Liver (tissue), 9 donors: Measurements from ENCODE around the gene TMEM19. TPM values are rescaled to one million over a fixed set of nuclear protein-coding genes. Genes with fewer than 3 reads are reported as not detected.

ENCODE experiments used
- DNase-seq: peaks from one replicate; pipeline ENCODE4 v3.0.0-alpha.2; 2017; ENCODE audit warnings: low spot score
- H3K27ac ChIP-seq, 2 donors: one replicate each; pipeline ENCODE4 v1.7.0; 2013; ENCODE audit warnings: inconsistent platforms in 2 of 2, low read length in 2 of 2, control low read depth in 1 of 2, low read depth in 1 of 2, mild to moderate bottlenecking in 1 of 2
- H3K27me3 ChIP-seq, 4 donors: one replicate each; pipeline versions ENCODE4 v1.6.1 to v1.7.0; 2013; ENCODE audit warnings: low read length in 3 of 4, inconsistent platforms in 1 of 4, mild to moderate bottlenecking in 1 of 4, moderate library complexity in 1 of 4; ENCODE audit not compliant: control insufficient read depth in 4 of 4, insufficient read depth in 4 of 4
- H3K36me3 ChIP-seq, 4 donors: one replicate each; pipeline versions ENCODE4 v1.6.1 to v1.7.0; 2013; ENCODE audit warnings: low read length in 3 of 4, mild to moderate bottlenecking in 3 of 4, low read depth in 1 of 4, moderate library complexity in 1 of 4; ENCODE audit not compliant: control insufficient read depth in 4 of 4, insufficient read depth in 3 of 4
- H3K4me1 ChIP-seq, 4 donors: one replicate each; pipeline versions ENCODE4 v1.6.1 to v1.7.0; 2013; ENCODE audit warnings: low read length in 3 of 4, mild to moderate bottlenecking in 3 of 4, moderate library complexity in 1 of 4; ENCODE audit not compliant: control insufficient read depth in 4 of 4, insufficient read depth in 4 of 4
- H3K4me3 ChIP-seq, 3 donors: one replicate each; pipeline versions ENCODE4 v1.6.1 to v1.7.0; 2013; ENCODE audit warnings: low read length in 3 of 3, control low read depth in 1 of 3, low read depth in 1 of 3, mild to moderate bottlenecking in 1 of 3
- H3K9ac ChIP-seq, 2 donors: one replicate each; pipeline ENCODE4 v1.7.0; 2013; ENCODE audit warnings: low read length in 2 of 2, mild to moderate bottlenecking in 2 of 2, moderate library complexity in 2 of 2, control low read depth in 1 of 2, low read depth in 1 of 2
- H3K9me3 ChIP-seq, 4 donors: one replicate each; pipeline versions ENCODE4 v1.6.1 to v1.7.0; 2013; ENCODE audit warnings: low read length in 3 of 4; ENCODE audit not compliant: control insufficient read depth in 4 of 4
- ATF3 ChIP-seq: IDR thresholded peaks from 2 replicates; pipeline ENCODE4 v1.6.1; 2016; ENCODE audit warnings: antibody characterized with exemption
- EGR1 ChIP-seq, 2 donors: IDR thresholded peaks; 2 replicates each; pipeline ENCODE4 v1.6.1; 2016 to 2018; ENCODE audit warnings: antibody characterized with exemption in 2 of 2, low read depth in 2 of 2
- FOXA1 ChIP-seq: IDR thresholded peaks from 2 replicates; pipeline ENCODE4 v1.6.1; 2016; ENCODE audit warnings: antibody characterized with exemption
- GABPA ChIP-seq, 2 donors: IDR thresholded peaks in 1 of 2; conservative IDR thresholded peaks in 1 of 2; 2 replicates each; pipeline ENCODE4 v1.6.1; 2016; ENCODE audit warnings: antibody characterized with exemption in 2 of 2, mild to moderate bottlenecking in 1 of 2, moderate library complexity in 1 of 2
- HNF4A ChIP-seq, 2 donors: conservative IDR thresholded peaks; 2 replicates each; pipeline ENCODE4 v1.6.1; 2016; ENCODE audit warnings: antibody characterized with exemption in 2 of 2, mild to moderate bottlenecking in 2 of 2
- HNF4G ChIP-seq: IDR thresholded peaks from 2 replicates; pipeline ENCODE4 v1.6.1; 2016; ENCODE audit warnings: antibody characterized with exemption
- JUND ChIP-seq, 2 donors: IDR thresholded peaks; 2 replicates each; pipeline ENCODE4 v1.6.1; 2016; ENCODE audit warnings: antibody characterized with exemption in 2 of 2
- NR2F2 ChIP-seq: IDR thresholded peaks from 2 replicates; pipeline ENCODE4 v1.6.1; 2016; ENCODE audit warnings: antibody characterized with exemption
- RAD21 ChIP-seq, 2 donors: IDR thresholded peaks; 2 replicates each; pipeline ENCODE4 v1.6.1; 2016; ENCODE audit warnings: antibody characterized with exemption in 2 of 2, mild to moderate bottlenecking in 2 of 2
- RXRA ChIP-seq, 2 donors: IDR thresholded peaks; 2 replicates each; pipeline ENCODE4 v1.6.1; 2017 to 2018; ENCODE audit warnings: antibody characterized with exemption in 2 of 2, mild to moderate bottlenecking in 1 of 2
- SP1 ChIP-seq: IDR thresholded peaks from 2 replicates; pipeline ENCODE4 v1.6.1; 2018; ENCODE audit warnings: antibody characterized with exemption, mild to moderate bottlenecking
- TAF1 ChIP-seq: conservative IDR thresholded peaks from 2 replicates; pipeline ENCODE4 v1.6.1; 2016; ENCODE audit warnings: antibody characterized with exemption, mild to moderate bottlenecking
- WGBS: extraction: QIAGEN DNeasy Blood & Tissue Kit; methylation state at CpG from one replicate; pipeline ENCODE4 v1.1.7; 2013; 5-methylcytosine and 5-hydroxymethylcytosine counted together
- polyA plus RNA-seq, 2 donors: library from polyadenylated mRNA; stranded (reverse) in 1 of 2; unstranded in 1 of 2; fragments of 200-250 nt in 1 of 2; fragments of >200 nt in 1 of 2; fragmentation: Nextera tagmentation in 1 of 2; extraction: Ambion mirVana in 1 of 2; gene quantifications; one replicate each; pipeline versions ENCODE4 v1.2.1 to v1.2.3, GENCODE V29; 2013 to 2015
- total RNA-seq, 2 donors: library from RNA; depleted of rRNA; stranded (reverse); fragments of >200 nt; gene quantifications; one replicate each; pipeline ENCODE4 v1.2.3, GENCODE V29; 2014
- TF ChIP-seq, protein P1 (sequence below): IDR thresholded peaks from 2 replicates; pipeline ENCODE4 v1.6.1; 2016; ENCODE audit warnings: antibody characterized with exemption
- TF ChIP-seq, protein P2 (sequence below): IDR thresholded peaks from 2 replicates; pipeline ENCODE4 v1.6.1; 2016; ENCODE audit warnings: antibody characterized with exemption
- TF ChIP-seq, protein P3 (sequence below): IDR thresholded peaks from 2 replicates; pipeline ENCODE4 v1.6.1; 2016; ENCODE audit warnings: antibody characterized with exemption, mild to moderate bottlenecking
- TF ChIP-seq, protein P4 (sequence below): fragments of 150-350 bp; IDR thresholded peaks from 2 replicates; pipeline ENCODE4 v1.5.1; 2017; ENCODE audit warnings: improper control_type of control experiment, low read depth, low read length; ENCODE audit not compliant: missing input control
- donor health status: healthy.
- donor health status: healthy.
- donor health status: healthy.
- donor health status: healthy.
- donor health status: healthy.

TMEM19 gene
- total and polyA plus RNA-seq, 4 donors, result 9.5 to 30.0 (median 11.4) TPM

DNA sequence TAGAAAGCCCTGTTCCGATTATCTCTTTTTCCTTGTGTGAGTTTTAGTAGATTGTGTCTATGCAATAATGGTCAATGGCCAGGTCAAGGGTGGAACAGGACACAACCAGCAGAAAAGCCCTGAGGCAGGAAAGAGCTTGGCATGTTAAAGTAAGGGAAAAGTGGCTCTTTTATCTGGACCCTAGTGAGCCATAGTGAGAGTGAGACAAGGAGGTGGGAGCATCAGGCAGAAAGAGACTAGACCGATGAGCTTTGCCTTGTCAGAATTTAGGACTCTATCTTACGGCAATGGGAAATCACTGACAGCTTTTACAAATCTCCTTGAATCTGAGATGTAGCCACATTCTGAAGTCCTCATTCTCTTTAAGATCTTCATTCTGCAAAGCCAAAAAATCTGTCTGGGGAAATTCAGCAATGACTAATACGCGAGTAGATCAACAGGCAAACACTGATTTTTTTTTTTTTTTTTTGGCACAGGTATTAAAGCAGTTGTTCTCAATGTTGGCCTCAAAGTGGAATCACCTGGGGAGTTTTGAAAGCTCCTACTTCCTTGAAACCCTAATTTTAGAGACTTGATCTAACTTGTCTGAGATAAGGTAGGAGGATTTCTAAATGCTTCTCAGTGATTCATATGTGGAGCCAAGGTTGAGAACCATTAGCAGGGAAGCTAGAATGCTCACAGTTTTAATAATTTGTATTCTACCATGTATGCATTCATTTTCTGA lies 33.9 kb downstream of the TMEM19 start:
- Histone ChIP-seq H3K4me3 (no peak overlapping the region), H3K36me3 (no peaks in the 10 kb centered on the region), H3K27ac (no peak overlapping the region), H3K4me1 (no peaks in the 10 kb centered on the region), H3K9ac (no peak overlapping the region), H3K9me3 (no peaks in the 10 kb centered on the region), H3K27me3 (no peaks in the 10 kb centered on the region)
- TF ChIP-seq, protein P1, sequence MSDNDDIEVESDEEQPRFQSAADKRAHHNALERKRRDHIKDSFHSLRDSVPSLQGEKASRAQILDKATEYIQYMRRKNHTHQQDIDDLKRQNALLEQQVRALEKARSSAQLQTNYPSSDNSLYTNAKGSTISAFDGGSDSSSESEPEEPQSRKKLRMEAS, result no peak
- TF ChIP-seq RAD21 (IDR thresholded peaks at IDR 0.05) (no peak), GABPA (IDR thresholded peaks at IDR 0.05 in 1 of 2, conservative IDR thresholded peaks at IDR 0.05 in 1 of 2) (no peak), SP1 (no peak), NR2F2 (no peak), HNF4A (conservative IDR thresholded peaks at IDR 0.05) (no peak), ATF3 (no peak)
- TF ChIP-seq, protein P2, sequence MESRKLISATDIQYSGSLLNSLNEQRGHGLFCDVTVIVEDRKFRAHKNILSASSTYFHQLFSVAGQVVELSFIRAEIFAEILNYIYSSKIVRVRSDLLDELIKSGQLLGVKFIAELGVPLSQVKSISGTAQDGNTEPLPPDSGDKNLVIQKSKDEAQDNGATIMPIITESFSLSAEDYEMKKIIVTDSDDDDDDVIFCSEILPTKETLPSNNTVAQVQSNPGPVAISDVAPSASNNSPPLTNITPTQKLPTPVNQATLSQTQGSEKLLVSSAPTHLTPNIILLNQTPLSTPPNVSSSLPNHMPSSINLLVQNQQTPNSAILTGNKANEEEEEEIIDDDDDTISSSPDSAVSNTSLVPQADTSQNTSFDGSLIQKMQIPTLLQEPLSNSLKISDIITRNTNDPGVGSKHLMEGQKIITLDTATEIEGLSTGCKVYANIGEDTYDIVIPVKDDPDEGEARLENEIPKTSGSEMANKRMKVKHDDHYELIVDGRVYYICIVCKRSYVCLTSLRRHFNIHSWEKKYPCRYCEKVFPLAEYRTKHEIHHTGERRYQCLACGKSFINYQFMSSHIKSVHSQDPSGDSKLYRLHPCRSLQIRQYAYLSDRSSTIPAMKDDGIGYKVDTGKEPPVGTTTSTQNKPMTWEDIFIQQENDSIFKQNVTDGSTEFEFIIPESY, result no peak
- TF ChIP-seq, protein P3, sequence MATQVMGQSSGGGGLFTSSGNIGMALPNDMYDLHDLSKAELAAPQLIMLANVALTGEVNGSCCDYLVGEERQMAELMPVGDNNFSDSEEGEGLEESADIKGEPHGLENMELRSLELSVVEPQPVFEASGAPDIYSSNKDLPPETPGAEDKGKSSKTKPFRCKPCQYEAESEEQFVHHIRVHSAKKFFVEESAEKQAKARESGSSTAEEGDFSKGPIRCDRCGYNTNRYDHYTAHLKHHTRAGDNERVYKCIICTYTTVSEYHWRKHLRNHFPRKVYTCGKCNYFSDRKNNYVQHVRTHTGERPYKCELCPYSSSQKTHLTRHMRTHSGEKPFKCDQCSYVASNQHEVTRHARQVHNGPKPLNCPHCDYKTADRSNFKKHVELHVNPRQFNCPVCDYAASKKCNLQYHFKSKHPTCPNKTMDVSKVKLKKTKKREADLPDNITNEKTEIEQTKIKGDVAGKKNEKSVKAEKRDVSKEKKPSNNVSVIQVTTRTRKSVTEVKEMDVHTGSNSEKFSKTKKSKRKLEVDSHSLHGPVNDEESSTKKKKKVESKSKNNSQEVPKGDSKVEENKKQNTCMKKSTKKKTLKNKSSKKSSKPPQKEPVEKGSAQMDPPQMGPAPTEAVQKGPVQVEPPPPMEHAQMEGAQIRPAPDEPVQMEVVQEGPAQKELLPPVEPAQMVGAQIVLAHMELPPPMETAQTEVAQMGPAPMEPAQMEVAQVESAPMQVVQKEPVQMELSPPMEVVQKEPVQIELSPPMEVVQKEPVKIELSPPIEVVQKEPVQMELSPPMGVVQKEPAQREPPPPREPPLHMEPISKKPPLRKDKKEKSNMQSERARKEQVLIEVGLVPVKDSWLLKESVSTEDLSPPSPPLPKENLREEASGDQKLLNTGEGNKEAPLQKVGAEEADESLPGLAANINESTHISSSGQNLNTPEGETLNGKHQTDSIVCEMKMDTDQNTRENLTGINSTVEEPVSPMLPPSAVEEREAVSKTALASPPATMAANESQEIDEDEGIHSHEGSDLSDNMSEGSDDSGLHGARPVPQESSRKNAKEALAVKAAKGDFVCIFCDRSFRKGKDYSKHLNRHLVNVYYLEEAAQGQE, result no peak
- 93% methylated on average over 5 of the region's 5 CpGs for WGBS
- no peak for DNase-seq

DNA sequence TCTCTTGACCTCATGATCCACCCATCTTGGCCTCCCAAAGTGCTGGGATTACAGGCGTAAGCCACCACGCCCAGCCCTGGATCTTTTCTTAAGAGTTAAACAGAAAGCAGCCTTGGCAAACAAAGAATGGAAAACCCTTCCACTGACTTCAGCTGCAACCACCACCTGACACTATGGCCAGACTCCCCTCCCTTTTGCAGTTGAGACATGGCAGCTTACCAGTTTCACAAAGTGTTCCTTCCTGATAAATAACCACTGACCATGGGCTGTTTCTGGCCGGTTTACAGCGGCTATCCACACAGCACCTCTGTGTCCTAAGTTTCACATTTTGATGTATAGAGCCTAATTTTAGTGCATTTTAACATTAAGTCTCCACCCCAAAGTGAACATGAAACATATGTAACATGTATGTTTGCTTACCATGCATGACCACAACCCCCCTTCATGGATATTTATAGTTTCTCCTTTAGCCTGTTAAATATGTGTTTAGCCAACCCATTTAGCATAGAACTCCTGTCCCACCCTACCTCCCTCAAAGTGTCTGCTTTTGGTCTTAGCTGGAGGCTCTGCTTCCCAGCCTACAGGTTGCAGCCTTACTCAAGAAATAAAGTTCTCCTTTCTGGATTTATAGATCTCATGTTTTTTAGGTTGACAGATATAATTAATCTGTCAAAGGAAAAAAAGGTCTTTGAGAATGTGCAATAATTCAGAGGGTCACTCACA lies 36.1 kb downstream of the TMEM19 start:
- peaks cover 0 to 4% (median 1%) of the 10 kb centered on the region in 4 donors for H3K4me1 ChIP-seq
- DNase-seq, result no peak
- no peaks in the 10 kb centered on the region for H3K9me3 ChIP-seq
- no peak overlapping the region for H3K4me3 ChIP-seq
- H3K27me3 ChIP-seq, result no peaks in the 10 kb centered on the region
- no peak overlapping the region for H3K9ac ChIP-seq
- WGBS, result 94% methylated on average over 4 of the region's 4 CpGs
- H3K36me3 ChIP-seq, result no peaks in the 10 kb centered on the region
- H3K27ac ChIP-seq, result no peak overlapping the region
- TF ChIP-seq FOXA1 (no peak), RAD21 (IDR thresholded peaks at IDR 0.05) (no peak), TAF1 (no peak), EGR1 (IDR thresholded peaks at IDR 0.05; ENCODE audit: low read depth in 2 of 2) (no peak), ATF3 (no peak), RXRA (IDR thresholded peaks at IDR 0.05) (no peak), HNF4G (no peak), SP1 (no peak), JUND (IDR thresholded peaks at IDR 0.05) (no peak)
- TF ChIP-seq, protein P3, result no peak
- TF ChIP-seq, protein P1, result no peak
- TF ChIP-seq, protein P4, sequence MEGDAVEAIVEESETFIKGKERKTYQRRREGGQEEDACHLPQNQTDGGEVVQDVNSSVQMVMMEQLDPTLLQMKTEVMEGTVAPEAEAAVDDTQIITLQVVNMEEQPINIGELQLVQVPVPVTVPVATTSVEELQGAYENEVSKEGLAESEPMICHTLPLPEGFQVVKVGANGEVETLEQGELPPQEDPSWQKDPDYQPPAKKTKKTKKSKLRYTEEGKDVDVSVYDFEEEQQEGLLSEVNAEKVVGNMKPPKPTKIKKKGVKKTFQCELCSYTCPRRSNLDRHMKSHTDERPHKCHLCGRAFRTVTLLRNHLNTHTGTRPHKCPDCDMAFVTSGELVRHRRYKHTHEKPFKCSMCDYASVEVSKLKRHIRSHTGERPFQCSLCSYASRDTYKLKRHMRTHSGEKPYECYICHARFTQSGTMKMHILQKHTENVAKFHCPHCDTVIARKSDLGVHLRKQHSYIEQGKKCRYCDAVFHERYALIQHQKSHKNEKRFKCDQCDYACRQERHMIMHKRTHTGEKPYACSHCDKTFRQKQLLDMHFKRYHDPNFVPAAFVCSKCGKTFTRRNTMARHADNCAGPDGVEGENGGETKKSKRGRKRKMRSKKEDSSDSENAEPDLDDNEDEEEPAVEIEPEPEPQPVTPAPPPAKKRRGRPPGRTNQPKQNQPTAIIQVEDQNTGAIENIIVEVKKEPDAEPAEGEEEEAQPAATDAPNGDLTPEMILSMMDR, result no peak
